ENCODE data around the gene PPAN. TPM values are rescaled to one million over a fixed set of nuclear protein-coding genes. Genes with fewer than 3 reads are reported as not detected.
A peak's percentile ranks its signal among the peaks of the same experiment; 100 is the strongest.

PPAN gene
- total and polyA plus RNA-seq, 10 donors = 26.8 to 90.2 (median 47.2) TPM

DNA sequence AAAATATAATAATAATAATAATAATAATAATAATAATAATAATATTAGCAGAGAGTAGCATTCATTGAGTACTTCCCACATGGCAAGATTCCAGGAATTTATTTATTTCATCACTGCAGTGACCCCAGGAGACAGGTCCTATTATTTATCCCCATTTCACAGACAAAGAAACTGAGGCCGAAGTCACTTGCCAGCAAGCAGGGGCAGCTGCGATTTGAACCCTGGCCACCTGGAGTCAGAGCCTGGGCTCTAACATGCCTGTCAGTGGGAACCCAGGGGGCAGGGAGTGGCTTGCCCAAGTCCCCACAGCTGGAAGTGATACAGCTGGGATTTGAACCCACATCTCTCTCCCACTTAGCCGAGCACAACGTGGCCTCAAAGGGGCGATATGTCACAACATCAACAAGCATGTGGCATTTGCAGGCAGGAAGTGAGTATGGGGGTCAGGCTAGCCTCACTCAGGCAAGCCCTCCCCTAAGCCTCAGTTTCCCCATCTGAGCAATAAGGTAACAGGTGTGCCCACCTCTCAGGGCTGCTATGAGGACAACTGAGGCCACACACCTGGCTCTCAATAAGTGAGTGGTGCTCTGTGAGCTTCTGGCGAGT, 17.1 kb upstream of the PPAN start:
- Histone ChIP-seq H3K27ac (no peak overlapping the region), H3K4me3 (no peak overlapping the region), H3K4me1 (peaks cover 0 to 42% (median 22%) of the 10 kb centered on the region in 6 donors), H3K36me3 (peaks cover 0 to 56% (median 46%) of the 10 kb centered on the region in 6 donors), H3K27me3 (replicated peaks in 1 of 7) (no peaks in the 10 kb centered on the region), H3K9me3 (no peaks in the 10 kb centered on the region)
- TF ChIP-seq POLR2A (IDR thresholded peaks at IDR 0.05) = no peak
- no peak for TF ChIP-seq POLR2AphosphoS5 (IDR thresholded peaks at IDR 0.05)
- TF ChIP-seq, protein P1, sequence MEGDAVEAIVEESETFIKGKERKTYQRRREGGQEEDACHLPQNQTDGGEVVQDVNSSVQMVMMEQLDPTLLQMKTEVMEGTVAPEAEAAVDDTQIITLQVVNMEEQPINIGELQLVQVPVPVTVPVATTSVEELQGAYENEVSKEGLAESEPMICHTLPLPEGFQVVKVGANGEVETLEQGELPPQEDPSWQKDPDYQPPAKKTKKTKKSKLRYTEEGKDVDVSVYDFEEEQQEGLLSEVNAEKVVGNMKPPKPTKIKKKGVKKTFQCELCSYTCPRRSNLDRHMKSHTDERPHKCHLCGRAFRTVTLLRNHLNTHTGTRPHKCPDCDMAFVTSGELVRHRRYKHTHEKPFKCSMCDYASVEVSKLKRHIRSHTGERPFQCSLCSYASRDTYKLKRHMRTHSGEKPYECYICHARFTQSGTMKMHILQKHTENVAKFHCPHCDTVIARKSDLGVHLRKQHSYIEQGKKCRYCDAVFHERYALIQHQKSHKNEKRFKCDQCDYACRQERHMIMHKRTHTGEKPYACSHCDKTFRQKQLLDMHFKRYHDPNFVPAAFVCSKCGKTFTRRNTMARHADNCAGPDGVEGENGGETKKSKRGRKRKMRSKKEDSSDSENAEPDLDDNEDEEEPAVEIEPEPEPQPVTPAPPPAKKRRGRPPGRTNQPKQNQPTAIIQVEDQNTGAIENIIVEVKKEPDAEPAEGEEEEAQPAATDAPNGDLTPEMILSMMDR (IDR thresholded peaks at IDR 0.05 in 8 of 11, conservative IDR thresholded peaks at IDR 0.05 in 3 of 11) = no peak
- intact Hi-C loops (cut with DNase I; ENCODE audit: low total_unique reads) = no loop called here
- DNase-seq = no peak
- WGBS, 5 donors = 89 to 94% (median 92%) methylated on average over 3 to 6 of the region's 6 CpGs

DNA sequence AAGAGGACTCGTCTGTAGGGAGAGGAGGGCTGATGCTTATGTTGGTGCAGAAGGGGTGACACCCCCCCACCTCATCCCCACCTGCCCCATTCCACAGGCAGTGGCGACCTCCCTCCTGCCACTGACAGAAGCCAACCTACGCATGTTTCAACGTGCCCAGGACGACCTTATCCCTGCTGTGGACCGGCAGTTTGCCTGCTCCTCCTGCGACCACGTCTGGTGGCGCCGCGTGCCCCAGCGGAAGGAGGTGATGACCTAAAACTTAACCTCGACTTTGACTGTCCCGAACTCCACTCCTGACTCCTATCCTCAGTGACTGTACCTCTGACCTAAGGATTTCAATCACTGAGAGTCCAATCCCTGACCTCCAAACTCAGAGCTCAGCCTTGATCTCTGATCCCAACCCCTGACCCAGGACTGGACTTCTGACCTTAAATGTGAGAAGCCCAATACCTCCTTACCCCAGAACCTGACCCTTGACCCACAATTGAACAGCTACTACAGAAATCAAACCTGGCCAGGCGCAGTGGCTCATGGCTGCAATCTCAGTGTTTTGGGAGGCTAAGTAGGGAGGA, 16.3 kb upstream of the PPAN start:
- no peak for TF ChIP-seq POLR2A (IDR thresholded peaks at IDR 0.05)
- TF ChIP-seq POLR2AphosphoS5 (IDR thresholded peaks at IDR 0.05) = peak in 1 of 3 donors; percentile 59
- DNase-seq = no peak
- no peaks in the 10 kb centered on the region for H3K9me3 ChIP-seq
- intact Hi-C loops (cut with DNase I; ENCODE audit: low total_unique reads) = no loop called here
- 89 to 95% (median 91%) methylated on average over 15 of the region's 15 CpGs for WGBS, 5 donors
- H3K4me1 ChIP-seq = peaks cover 0 to 42% (median 22%) of the 10 kb centered on the region in 6 donors
- H3K4me3 ChIP-seq = no peak overlapping the region
- peaks cover 0 to 56% (median 46%) of the 10 kb centered on the region in 6 donors for H3K36me3 ChIP-seq
- H3K27ac ChIP-seq = no peak overlapping the region
- H3K27me3 ChIP-seq (replicated peaks in 1 of 7) = no peaks in the 10 kb centered on the region

DNA sequence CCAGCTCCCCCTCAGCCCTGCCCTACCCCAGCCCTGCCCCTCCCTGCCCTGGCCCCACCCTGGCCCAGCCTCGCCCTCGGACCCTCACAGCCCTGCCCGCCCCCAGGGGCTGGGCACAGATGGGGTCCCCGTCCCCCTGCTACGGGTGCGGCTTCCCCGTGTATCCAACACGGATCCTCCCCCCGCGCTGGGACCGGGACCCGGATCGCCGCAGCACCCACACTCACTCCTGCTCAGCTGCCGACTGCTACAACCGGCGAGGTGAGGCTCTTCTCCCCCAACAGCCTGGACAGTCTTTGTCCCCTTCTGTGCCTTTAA, 14.8 kb upstream of the PPAN start:
- no peak overlapping the region for H3K4me3 ChIP-seq
- peak; percentile 79 for DNase-seq
- peaks cover under 1 to 41% (median 25%) of the 10 kb centered on the region in 6 donors for H3K4me1 ChIP-seq
- 94 to 99% (median 98%) methylated on average over 10 to 17 of the region's 17 CpGs for WGBS, 5 donors
- peaks cover 0 to 56% (median 46%) of the 10 kb centered on the region in 6 donors for H3K36me3 ChIP-seq
- TF ChIP-seq, protein P1 (IDR thresholded peaks at IDR 0.05 in 8 of 11, conservative IDR thresholded peaks at IDR 0.05 in 3 of 11) = no peak
- peak in 1 of 3 donors; percentile 30 for TF ChIP-seq POLR2AphosphoS5 (IDR thresholded peaks at IDR 0.05)
- intact Hi-C loops (cut with DNase I; ENCODE audit: low total_unique reads) = no loop called here
- H3K9me3 ChIP-seq = peaks cover 0 to 3% (median 0%) of the 10 kb centered on the region in 8 donors
- peak overlapping the region in 5 of 8 donors; percentile 5 to 73 (median 33) for H3K27ac ChIP-seq
- H3K27me3 ChIP-seq (replicated peaks in 1 of 7) = no peaks in the 10 kb centered on the region

DNA sequence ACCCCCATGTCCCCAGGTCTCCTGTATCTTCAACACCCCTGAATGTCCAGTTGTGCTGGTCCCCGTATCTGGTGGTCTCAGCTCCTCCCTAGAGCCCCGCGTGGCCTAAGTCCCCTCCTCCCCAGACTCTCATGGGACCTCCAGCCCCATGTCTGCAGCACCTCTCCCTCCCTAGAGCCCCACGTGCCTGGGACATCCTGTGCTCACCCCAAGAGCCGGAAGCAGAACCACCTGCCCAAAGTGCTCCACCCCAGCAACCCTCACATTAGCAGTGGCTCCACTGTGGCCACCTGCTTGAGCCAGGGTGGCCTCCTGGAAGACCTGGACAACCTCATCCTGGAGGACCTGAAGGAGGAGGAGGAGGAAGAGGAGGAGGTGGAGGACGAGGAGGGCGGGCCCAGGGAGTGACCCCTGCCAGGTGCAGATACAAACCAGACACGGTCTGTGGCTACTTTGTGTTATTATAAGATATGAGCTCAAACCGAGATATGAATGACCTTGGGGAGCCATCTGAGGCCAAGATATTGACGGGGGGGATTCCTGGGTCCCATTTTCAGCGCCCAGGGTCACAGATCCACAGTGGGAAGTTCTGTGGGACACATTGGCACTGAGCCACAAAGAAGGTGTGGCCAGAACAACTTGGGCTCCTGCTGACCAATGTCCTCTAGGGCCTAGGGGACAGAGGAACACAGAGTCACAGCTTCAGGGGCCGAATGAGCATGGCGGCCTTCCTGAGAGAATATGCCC, 14.1 kb upstream of the PPAN start:
- peaks cover 0 to 3% (median 0%) of the 10 kb centered on the region in 8 donors for H3K9me3 ChIP-seq
- H3K27ac ChIP-seq = peak overlapping the region in 5 of 8 donors; percentile 23 to 73 (median 33)
- TF ChIP-seq POLR2AphosphoS5 (IDR thresholded peaks at IDR 0.05) = peak in 1 of 3 donors; percentile 41
- TF ChIP-seq, protein P1 (IDR thresholded peaks at IDR 0.05 in 8 of 11, conservative IDR thresholded peaks at IDR 0.05 in 3 of 11) = no peak
- DNase-seq = peak; percentile 85
- no peak overlapping the region for H3K4me3 ChIP-seq
- WGBS, 5 donors = 78 to 86% (median 79%) methylated on average over 13 of the region's 13 CpGs
- peaks cover 3 to 43% (median 28%) of the 10 kb centered on the region in 6 donors for H3K4me1 ChIP-seq
- H3K36me3 ChIP-seq = peaks cover 0 to 56% (median 46%) of the 10 kb centered on the region in 6 donors
- intact Hi-C loops (cut with DNase I; ENCODE audit: low total_unique reads) = no loop called here
- no peaks in the 10 kb centered on the region for H3K27me3 ChIP-seq (replicated peaks in 1 of 7)
